Hematopoietic multipotent progenitor cell treated with erythropoietin and hydrocortisone succinate and interleukin-3 and kit ligand, for 6 days (in vitro differentiated cells): ENCODE results near the gene SH3BP4.

Source experiments
- DNase-seq: peaks from one replicate; pipeline ENCODE4 v3.0.0-alpha.2; 2015

SH3BP4 gene

DNA sequence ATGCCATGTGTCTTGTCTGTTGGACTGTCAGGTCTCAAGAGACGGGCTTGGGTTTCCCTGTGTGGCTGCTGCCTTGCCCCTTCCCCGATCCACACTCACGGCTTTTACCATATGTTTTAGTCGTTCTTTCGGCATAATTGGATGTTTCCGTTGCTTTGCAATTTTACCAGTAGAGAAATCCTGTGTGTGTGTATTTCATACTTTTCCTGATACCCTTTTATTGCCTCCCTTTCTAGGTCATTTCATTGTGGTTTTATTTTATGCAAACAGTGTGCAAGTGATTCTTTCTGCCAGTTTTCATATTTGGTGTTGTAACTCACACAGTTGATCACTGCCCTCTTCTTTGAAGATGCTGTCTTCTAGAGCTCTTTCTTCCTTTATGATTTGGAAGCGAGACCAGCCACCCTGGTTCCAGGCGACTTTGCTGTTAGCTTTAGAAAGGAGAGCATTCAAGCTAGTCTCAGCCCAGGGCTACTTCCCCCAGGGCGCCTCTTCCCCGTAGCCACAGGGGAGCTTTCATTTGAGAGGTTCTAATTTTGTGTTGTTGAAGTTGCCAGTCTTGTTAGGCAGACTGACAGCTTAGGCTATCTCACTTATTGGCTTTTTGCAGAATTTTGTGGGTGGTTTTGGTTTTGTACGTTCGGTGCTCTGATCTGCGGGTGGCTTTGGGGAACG is 17.0 kb downstream of the SH3BP4 start:
- no peak for DNase-seq

DNA sequence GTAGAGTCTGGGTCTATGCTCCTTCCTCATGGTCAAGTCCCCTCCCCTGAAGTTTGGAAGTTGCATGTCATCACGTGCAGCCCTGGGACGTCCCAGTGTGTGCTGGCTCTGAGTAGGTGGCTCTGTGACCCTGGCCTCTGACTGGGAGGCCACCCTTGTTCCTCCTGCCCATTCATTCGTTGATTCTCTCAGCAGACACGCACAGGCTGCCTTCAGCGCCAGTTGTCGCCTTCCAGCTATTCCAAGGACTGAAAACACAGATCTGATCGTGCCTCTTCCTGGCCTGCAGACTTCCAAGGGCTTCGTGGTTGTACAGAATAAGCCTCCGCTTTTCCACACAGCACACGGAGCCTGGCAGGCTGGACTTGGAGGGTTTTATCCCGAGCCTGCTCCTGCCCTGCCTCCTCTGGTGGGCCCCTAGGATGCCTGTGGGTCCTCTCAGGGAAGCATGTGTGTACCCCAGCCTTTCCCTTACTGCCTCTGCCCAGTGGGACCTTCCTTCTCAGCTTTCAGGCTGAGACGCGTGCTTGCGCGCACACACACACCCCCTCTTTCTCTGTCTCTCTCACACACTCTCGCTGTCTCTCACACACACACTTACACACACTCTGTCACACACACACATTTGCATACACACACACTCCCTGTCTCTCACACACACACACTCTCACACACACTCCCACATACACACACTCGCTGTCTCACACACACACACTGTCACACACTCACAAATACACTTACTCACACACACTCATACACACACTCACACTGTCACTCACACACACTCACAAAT is 17.7 kb downstream of the SH3BP4 start:
- no peak for DNase-seq

DNA sequence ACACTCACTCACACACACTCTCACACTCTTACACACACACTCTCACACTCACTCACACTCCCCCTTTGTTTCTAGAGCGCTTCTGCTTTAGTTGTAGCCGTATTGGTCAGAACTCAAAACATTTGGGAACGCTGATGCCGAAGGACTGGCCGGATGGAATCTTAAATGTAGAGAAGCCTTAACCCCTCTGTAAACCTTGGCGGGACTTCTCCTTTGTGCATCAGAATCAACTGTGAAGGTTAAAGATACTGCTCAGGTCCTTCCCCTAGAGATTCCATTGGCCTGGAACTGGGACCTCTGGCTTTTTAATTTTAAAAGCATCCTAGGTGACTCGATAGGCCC is 18.3 kb downstream of the SH3BP4 start:
- DNase-seq: no peak

DNA sequence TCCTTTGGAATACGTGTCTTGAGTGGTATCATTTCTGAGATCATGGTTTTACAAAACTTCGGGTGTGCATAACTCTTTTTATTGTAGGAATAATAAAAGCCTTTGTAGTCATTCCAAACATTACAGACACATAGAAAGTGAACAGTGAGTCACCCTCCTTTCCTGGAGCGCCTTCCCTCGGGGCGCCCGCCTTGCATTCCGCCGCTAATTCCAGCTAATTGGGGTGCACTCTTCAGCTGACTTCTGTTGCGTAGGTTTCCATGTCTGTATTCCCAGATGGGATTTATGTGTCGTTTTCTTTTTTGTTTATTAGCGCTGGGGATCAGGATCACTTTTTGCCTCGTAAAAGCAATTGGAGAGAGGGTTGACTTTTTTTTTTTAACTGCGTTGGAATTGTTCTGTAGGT is 18.7 kb downstream of the SH3BP4 start:
- DNase-seq: no peak

DNA sequence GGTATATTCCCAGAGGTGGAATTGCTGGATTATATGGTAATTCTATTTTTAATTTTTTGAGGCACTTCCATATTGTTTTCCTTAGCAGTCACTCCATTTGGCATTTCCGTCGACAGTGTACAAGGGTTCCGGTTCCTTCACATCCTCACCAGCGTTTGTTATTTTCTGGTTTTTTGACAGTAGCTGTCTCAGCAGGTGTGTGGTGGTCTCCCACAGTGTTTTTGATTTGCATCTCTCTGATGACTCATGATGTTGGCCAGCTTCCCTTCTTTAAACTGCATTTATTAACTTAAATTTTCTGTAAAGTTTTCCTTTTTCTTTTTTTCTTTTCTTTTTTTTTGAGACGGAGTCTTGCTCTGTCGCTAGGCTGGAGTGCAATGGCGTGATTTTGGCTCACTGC is 19.7 kb downstream of the SH3BP4 start:
- no peak for DNase-seq

DNA sequence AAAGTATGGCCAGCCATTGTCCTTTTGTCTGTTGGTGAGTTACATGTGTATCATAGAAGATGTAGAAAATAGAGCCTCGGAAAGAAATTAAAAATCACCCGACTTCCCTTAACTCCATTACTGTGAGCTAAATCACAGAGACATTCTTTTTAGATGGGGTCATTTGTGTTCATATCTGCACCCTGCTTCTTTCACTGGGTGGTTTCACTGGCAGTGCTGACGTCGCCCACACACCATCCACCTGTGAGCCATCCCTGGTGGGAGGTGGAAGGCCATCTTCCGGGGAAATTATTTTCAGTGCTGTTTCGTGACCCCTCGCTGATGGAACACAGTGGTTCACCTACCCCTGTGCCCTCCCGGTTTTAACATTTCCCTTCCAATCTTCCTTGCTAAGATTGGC is 21.2 kb downstream of the SH3BP4 start:
- no peak for DNase-seq

DNA sequence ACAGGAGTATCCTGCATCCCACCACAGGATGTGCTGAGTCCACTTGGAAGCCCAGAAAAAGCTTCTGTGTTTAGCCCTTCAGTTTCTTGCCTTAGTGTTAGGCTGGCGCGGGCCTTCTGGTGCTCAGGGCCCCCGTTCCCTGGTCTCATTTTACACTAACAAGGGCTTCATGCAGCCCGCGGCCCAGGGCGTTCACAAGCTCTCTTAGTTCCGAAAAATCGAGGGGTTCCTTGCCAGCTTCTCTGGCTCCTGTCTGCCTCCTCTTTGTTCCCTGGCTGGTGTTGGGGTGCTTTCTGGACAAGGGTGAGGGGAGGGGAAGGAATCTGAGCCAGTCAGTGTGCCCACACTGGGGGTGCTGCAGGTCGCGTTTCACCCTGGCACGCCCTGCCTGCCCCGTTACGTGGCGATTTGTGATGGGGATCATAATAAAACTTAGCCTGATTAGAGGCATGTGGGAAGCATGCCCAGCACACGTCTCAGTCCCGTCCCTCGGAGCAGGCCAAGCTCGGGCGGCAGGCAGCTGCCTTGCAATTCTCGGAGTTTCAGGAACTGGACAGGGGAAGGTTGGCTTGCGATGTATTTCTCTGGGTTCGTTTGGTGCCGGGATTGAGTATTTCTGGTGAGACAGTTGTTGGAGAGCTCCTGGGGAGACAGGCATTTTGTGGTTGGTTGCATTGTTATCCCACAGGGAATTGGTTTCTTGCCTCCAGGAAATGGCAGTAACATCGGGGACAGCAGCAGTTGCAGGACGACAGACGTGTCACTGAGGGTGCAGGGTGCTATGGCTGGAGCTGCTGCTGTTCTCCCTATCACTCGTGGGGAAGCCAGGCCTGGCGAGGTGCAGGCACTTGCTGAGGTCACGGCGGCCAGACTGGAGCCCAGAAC is 22.9 kb downstream of the SH3BP4 start:
- DNase-seq: no peak

DNA sequence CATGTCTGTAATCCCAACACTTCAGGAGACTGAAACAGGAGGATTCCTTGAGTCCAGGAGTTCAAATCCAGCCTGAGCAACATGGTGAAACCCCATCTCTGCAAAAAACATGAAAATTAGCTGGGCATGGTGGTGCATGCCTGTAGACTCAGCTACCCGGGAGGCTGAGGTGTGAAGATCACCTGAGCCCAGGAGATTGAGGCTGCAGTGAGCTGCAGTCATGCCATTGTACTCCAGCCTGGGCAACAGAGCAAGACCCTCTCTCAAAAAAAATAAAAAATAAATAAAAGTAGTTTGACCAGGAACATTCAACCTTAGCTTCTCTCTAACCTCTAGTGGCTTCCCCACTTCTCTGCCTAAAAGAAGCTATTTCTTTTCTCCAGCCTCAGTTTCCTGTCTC is 23.8 kb downstream of the SH3BP4 start:
- DNase-seq: no peak

DNA sequence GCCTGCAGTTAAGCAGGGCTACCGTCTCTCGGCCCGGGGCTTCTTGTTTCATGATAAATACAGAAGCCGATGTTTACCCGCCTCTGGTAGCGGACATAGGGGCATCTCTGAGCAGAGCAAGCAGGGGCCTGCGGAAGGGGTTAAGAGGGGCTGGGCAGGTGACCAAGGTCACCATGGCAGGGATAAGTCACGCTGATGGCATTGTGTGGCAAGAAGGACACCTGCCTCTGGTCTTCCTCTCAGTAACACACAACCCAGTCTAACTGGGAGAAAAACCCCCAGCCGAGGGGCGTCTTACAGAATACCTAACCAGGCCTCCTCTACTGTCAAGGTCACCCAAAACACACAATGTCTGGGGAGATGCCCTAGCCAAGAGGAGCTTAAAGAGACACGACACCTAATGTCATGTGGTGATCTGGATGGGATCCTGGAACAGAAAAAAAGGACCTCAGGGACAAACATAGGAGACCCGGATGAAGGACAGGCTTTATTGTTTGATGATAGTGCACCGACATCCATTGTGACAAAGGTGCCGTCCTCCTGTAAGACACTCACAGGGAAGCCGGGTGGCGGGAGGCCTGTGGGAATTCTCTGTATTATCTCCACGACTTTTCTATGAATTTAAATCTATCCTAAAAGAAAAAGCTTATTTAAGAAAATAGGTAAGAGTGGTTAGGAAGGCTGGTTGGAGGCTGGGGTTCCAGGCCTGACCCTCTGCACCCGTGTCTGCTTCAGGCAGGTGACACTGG is 24.8 kb downstream of the SH3BP4 start:
- no peak for DNase-seq

DNA sequence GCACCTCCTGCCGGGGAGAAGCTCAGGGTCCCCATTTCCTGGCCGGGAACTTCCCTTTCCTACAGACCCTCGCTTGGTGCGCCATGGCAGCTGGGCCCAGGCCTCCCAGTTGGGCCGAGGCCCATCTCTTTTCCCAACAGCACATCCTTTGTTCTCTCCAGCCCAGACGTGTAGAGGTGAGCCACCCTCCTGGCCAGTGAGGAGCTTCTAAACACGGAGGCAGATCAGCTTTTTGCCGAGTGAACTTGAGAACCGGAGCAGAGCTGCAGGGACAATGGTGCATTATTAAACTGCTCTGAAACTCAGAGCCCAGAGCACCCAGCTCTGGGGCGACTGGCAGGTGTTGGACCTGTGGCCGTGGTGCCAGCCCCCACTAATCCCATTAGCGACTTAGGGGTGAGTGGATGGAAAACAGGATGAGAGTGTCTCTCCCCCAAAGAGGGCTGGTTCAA is 25.4 kb downstream of the SH3BP4 start:
- DNase-seq: no peak

DNA sequence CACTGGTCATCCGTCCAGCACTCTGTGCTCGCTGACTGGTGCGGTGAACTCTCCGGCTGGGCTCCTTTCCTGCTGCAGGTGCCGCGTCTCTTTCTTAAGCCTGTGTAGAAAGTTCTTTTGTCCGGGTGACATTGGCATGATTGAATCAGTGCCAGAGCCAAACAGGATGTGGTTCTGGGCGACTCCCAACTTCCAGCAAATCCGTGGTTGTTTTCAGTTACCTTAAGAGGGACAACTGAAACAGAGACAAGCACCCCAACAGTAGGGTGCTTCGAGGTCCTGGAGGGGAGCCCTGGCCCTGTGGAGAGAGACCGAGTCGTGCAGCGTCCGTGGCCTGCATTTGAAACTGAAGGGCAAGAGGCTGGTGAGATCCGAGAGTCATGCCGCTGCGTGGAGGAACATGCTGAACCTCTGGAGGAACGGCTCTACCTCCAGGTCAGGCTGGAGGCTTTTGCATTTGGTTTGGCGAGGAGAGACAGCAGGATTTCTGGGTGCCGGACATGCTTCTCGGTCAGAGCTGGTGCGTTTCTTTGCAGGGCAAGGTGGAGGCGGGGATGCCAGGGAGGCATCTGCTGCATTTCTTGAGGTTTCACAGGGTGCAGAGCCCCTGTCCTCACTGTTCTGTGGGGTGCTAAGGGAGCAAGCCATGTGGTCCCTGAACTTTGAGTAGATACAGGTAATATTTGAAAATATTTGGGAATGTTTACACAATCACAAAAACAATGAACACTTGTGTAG is 26.8 kb downstream of the SH3BP4 start:
- DNase-seq: no peak

DNA sequence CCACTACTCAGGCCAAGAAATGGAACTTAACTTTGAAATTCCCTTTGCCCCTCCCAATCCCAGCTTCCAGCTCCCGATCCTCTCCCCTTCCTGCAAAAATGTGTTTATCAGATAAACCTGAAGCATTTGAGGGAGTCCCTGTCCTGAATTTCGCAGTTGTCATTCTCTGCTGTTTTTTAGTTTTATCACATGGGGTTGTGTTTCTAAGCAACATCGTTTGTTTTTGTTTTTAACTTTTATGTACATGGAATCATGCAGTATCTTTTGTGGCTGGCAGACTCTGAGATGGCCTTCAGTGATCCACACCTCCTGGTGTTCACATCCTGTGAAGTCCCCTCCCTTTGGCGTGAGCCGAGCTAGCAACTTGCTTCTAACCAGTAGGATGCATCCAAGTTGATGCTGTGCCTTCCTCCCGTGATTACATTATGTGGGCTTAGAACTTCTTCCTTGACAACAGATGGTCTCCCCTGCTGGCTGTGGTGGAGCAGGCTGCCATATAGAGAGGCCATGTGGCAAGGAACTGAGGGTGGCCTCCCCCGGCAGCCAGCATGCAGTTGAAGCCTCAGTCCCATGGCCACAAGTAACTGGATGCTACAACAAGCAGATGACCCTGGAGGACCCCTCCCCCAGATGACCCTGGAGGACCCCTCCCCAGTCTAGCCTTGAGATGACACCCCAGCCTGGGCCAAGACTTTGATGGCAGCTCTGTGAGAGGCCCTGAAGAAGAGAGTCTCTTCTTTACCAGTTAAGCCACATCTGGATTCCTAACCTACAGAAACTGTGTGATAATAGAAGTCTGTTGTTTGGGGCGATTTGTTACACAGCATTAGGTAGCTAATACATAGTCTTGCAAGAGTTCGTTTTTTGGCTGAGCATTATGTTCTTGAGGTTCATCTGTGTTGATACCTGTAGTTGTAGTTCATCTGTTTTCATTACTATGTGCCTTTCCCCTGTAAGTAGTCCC is 27.7 kb downstream of the SH3BP4 start:
- no peak for DNase-seq

DNA sequence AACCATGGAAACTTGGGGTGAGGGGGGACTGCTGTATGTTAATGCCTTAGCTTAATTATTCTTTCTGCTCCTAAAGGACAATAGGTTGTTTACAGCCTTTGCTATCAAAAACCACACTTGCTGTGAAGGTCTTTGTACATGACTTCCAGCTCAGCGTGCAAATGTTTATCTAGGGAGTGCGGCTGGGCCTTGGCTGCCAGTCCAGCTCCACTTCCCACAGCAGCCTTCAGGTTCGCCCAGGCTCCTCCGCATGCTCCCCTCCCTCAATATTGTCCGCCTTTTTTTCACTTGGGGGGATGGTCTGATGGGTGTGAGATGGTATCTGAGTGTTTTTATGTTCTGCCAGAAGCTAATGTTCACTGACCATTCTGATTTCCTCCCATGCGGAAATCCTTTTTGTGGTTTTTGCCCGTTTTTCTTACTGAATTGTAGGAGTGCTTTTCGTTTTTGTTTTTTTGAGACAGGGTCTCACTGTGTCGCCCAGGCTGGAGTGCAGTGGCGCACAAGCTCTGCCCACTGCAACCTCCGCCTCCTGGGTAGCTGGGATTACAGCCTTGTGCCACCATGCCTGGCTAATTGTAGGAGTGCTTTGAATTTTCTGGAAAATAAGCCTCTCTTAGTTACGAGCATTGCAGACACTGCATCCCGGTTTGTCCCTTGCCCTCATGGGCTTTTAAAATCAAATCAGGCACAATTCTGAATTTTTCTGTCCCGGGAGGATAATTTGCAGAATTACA is 28.8 kb downstream of the SH3BP4 start:
- DNase-seq: peak; percentile 56

DNA sequence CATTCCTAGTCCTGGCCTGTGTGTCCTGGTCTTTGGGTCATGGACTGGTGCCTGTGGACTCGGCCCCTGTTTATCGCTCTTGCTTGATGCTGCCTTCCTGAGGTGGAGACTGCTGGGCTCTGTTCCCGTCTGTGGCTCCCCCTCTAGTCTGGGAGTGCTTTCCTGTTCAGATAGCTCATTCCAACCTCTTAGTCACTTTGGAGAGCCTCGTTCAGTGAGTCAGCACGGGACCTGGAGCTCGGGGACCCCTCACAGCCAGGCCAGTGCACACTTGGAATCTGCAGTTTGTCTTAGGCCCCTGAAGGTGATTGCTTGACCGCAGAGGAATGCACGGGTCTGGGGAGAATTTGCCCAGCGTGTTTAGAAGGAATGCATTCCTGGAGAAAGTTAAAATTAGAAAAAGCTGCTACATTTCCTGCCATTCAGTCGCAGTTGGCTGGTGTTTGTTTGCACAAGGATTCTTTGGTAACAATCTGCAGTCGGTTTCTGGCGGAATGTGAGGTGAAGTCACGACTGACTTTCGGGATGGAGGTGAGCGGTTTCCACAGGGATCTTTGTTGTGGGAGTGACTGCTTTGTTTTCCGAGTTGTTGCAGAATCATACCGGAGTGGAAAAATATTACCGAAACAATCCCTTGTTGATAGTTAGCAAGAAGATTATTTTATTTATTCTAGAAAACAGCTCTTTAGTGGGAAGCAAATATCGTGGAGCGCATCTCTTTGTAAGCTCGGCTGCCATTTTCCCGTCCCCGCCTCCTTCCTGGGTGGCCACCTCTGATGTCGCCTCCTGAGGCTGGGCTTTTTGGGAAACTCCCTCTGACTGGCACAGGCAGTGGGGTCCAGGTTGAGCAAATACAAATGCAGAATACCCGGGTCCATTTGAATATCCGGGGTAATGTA is 29.6 kb downstream of the SH3BP4 start:
- DNase-seq: no peak

DNA sequence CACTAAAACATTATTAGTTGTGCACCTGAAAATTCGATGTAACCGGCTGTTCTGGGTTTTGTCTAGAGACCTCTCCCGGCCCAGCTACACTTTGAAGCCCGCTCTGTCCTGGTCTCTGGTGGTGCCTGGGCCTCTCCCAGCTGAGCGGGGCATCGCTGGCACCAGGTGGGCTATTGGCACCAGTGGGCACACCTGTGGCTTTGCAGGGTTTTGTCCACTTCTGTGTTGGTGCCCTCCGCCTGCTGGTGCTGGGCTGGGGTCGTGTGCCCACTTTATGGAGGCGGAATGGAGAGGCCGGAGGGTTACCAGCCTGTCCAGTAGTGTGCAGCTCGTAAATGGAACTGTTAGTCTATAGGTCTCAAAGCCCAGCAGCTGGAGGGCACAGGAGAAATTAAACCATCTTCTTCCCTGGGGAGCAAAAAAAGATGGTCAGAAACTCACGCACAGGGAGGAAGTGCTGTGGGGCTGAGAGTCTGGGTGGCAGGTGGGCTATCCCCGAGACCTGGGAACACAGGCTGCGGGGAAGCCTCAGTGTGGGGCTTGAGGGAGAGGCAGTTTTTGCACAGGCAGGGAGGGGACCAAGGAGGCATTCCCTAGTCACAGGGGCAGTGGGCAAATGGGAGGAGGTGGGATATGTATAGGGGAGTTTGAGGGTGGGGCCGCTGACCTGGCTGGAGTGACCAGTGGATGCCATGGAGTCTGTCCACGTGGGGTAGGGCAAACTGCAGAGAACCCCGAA is 30.4 kb downstream of the SH3BP4 start:
- no peak for DNase-seq

DNA sequence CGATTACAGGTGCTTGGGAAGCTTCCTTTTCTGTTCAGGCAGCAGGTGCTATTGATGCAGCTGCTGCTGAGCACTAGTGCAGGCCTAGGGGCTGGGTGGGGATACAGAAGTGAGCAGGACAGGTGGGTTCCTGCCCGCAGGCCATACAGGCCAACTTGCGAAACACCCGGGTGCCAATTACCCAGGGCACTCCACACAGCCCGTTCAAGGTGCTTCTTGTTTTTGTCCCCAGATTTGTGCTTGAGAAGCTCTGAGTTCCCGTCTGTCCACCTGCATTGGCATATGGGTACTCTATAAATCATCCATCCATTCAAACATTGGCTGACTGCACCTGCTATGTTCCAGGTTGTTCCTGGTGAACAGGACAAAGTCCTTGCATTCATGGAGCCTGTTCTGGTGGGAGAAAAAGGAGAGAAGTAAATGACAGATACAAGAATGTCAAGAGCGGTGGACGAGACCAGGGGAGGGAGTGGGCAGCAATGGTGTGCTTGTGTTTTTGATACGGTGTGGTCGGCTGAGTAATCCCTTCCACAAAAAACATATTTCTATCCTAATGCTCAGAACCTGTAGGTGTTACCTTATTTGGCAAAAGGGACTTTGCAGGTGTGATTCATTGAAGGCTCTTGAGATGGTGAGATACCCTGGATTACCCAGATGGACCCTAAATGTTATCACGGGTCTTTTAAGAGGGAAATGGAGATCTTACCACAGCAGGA is 31.4 kb downstream of the SH3BP4 start:
- DNase-seq: no peak

DNA sequence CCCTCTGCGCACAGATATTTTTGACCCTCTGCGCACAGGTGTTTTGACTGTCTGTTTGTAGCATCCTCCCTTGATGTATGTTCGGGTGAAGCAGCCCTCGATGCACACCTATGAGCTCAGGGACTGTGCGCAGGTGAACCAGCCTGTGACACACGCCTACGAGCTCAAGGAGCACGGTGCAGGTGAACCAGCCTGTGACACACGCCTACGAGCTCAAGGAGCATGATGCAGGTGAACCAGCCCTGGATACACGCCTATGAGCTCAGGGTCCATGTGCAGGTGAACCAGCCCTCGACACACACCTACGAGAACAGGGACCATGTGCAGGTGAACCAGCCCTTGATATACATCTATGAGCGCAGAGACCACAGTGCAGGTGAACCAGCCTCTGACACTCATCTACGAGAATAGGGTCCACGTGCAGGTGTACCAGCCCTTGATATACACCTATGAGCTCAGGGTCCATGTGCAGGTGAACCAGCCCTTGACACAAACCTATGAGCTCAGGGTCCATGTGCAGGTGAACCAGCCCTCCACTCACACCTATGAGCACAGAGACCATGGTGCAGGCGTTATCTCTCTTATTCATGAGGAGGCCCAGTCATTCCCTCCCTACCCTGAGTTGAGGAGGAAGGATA is 33.9 kb downstream of the SH3BP4 start:
- DNase-seq: no peak
